Panc1 (cell line): ENCODE measurements around the gene NCL.

ENCODE experiments used
- POLR2AphosphoS5 ChIP-seq: IDR thresholded peaks from 2 replicates; pipeline ENCODE4 v1.6.1; 2012; ENCODE audit warnings: mild to moderate bottlenecking, low read depth, low read length, moderate library complexity
- TCF7L2 ChIP-seq: IDR thresholded peaks from 2 replicates; pipeline ENCODE4 v1.6.1; 2011; ENCODE audit warnings: mild to moderate bottlenecking, low read depth, low read length, inconsistent platforms
- TF ChIP-seq, protein P1 (sequence below): fragments of 450-650 bp; IDR thresholded peaks from 2 replicates; pipeline ENCODE4 v1.5.1; 2017; ENCODE audit warnings: mild to moderate bottlenecking

DNA sequence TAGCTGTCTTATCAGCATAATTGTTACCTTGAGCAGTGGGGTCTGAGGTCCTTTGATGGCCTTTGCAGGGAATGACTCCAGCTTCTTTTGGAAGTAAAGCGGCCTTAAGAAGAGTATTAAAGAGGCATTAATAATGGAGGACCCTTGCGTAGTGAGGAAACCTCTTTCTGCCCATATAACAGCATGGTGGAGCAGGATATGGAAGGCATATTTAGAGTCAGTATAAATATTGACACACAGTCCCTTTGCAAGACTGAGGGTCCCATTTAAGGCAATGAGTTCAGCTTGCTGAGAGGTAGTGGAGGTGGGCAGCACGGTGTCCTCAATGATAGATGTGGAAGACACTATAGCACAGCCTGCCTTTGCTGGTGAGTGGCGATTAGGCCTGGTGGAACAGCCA is 32.7 kb downstream of the NCL start:
- TF ChIP-seq POLR2AphosphoS5 (no peak), TCF7L2 (no peak)
- TF ChIP-seq, protein P1, sequence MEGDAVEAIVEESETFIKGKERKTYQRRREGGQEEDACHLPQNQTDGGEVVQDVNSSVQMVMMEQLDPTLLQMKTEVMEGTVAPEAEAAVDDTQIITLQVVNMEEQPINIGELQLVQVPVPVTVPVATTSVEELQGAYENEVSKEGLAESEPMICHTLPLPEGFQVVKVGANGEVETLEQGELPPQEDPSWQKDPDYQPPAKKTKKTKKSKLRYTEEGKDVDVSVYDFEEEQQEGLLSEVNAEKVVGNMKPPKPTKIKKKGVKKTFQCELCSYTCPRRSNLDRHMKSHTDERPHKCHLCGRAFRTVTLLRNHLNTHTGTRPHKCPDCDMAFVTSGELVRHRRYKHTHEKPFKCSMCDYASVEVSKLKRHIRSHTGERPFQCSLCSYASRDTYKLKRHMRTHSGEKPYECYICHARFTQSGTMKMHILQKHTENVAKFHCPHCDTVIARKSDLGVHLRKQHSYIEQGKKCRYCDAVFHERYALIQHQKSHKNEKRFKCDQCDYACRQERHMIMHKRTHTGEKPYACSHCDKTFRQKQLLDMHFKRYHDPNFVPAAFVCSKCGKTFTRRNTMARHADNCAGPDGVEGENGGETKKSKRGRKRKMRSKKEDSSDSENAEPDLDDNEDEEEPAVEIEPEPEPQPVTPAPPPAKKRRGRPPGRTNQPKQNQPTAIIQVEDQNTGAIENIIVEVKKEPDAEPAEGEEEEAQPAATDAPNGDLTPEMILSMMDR: no peak
